Ovary (tissue), 10 donors: ENCODE data around the gene CYREN. TPM values are rescaled to one million over a fixed set of nuclear protein-coding genes. Genes with fewer than 3 reads are reported as not detected.
A peak's percentile ranks its signal among the peaks of the same experiment; 100 is the strongest.

Experiments
- DNase-seq, 5 donors: peaks; one replicate each; pipeline ENCODE4 v3.0.0-alpha.2; 2019 to 2020
- H3K27ac ChIP-seq, 2 donors: fragments of 200-600 bp; one replicate each; pipeline versions ENCODE4 v1.5.1 to v1.8.0; 2019 to 2022
- H3K27me3 ChIP-seq: fragments of 200-600 bp; one replicate; pipeline ENCODE4 v1.8.0; 2022
- H3K36me3 ChIP-seq: fragments of 200-600 bp; sonication (generic); one replicate; pipeline ENCODE4 v1.5.1; 2019
- H3K4me1 ChIP-seq: one replicate; pipeline ENCODE4 v1.8.1; 2013; ENCODE audit warnings: mild to moderate bottlenecking, moderate library complexity; ENCODE audit not compliant: insufficient read depth
- H3K4me3 ChIP-seq: fragments of 200-600 bp; sonication (generic); one replicate; pipeline ENCODE4 v1.5.1; 2017
- H3K9me3 ChIP-seq, 2 donors: fragments of 200-600 bp in 1 of 2; sonication (generic) in 1 of 2; one replicate each; pipeline versions ENCODE4 v1.5.1 to v1.8.1; 2013 to 2019; ENCODE audit warnings: mild to moderate bottlenecking in 1 of 2, moderate library complexity in 1 of 2
- EP300 ChIP-seq: sonication (generic); formaldehyde crosslinking; IDR thresholded peaks from one replicate; pipeline ENCODE4 v1.6.1; 2017; ENCODE audit warnings: antibody characterized with exemption
- POLR2A ChIP-seq: fragments of 450-650 bp; IDR thresholded peaks from one replicate; pipeline ENCODE4 v1.6.1; 2017; ENCODE audit warnings: antibody characterized with exemption, mild to moderate bottlenecking, moderate library complexity
- WGBS, 3 donors: extraction: QIAGEN DNeasy Blood & Tissue Kit in 1 of 3; methylation state at CpG; one replicate each; pipeline versions ENCODE4 v1.1.5 to v1.1.7; 2013 to 2017; 5-methylcytosine and 5-hydroxymethylcytosine counted together
- intact Hi-C, 4 donors: fragments of 100-400 bp; cut with DNase I; formaldehyde crosslinking; loops; one replicate each; pipeline versions ENCODE4 v1.11.0 to v1.15.1; 2022 to 2023
- long read RNA-seq, 3 donors: library from polyadenylated mRNA in 2 of 3; unstranded in 2 of 3; transcript quantifications; one replicate each; pipeline ENCODE4 v2.0.0 and lab custom pipeline, GENCODE V29; 2021 to 2026
- polyA plus RNA-seq, 2 donors: library from polyadenylated mRNA; stranded (reverse); fragments of 200-250 nt in 1 of 2; fragments of 350-450 nt in 1 of 2; fragmentation: Illumina TruSeq in 1 of 2; extraction: RNeasy Lipid Tissue Mini Kit (QIAGEN cat#74804) in 1 of 2; gene quantifications; one replicate each; pipeline ENCODE4 v1.2.3, GENCODE V29; 2013 to 2014
- total RNA-seq, 7 donors: library from RNA; depleted of rRNA in 2 of 7; stranded (reverse); fragments of >200 nt in 2 of 7; fragmentation: NEBNext Ultra II Directional in 3 of 7; extraction: Animal tissue kit (Norgen Biotek cat#: 25700) in 3 of 7; gene quantifications; one replicate each; pipeline versions ENCODE4 v1.1.0 to v1.2.4, GENCODE V29; 2016 to 2023
- TF ChIP-seq, protein P1 (sequence below), 3 donors: fragments of 450-650 bp in 2 of 3; fragments of 200-600 bp in 1 of 3; IDR thresholded peaks; one replicate each; pipeline versions ENCODE4 v1.5.1 to v1.8.0; 2016 to 2022; ENCODE audit warnings: antibody characterized with exemption in 3 of 3, mild to moderate bottlenecking in 1 of 3
- donor health status: DM: no; HTN: no; CAD: no; lungs with moderate emphysema.
- donor health status: DM: no; HTN: no; CAD: no.
- donor health status: Bipolar disorder and iron deficiency.
- donor health status: DM: yes; HTN: yes; CAD: no.
- donor health status: DM: no; HTN: no; CAD: no.
- donor health status: DM: yes; HTN: yes; CAD: no.

Gene CYREN, protein sequence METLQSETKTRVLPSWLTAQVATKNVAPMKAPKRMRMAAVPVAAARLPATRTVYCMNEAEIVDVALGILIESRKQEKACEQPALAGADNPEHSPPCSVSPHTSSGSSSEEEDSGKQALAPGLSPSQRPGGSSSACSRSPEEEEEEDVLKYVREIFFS
- total RNA-seq = 10 to 100 TPM; 25.4 to 54.2 (median 40.2) TPM
- polyA plus RNA-seq = 10 to 100 TPM; 21.1 to 24.1 TPM
- long read RNA-seq, donor 1, transcript CYREN-209 (4 exons, 596 nt) = minor isoform, 6 of 259 reads
- long read RNA-seq, donor 1, transcript CYREN-201 (4 exons, 1,482 nt) = minor isoform, 5 of 259 reads
- long read RNA-seq, donor 1, transcript CYREN-202 (4 exons, 1,738 nt) = major isoform, 97 of 259 reads
- long read RNA-seq, donor 1, transcript CYREN-213 (4 exons, 1,727 nt) = minor isoform, 25 of 259 reads
- long read RNA-seq, donor 1, partial matches to known transcripts = 4 of 259 reads
- long read RNA-seq, donor 1, other reads (novel, unspliced or antisense) = 120 of 259 reads
- long read RNA-seq, donor 2, transcript CYREN-202 (4 exons, 1,738 nt) = major isoform, 7 of 10 reads
- long read RNA-seq, donor 2, partial matches to known transcripts = 0 of 10 reads
- long read RNA-seq, donor 2, other reads (novel, unspliced or antisense) = 0 of 10 reads
- long read RNA-seq, donor 3, transcript CYREN-213 (4 exons, 1,727 nt) = minor isoform, 7 of 79 reads
- long read RNA-seq, donor 3, transcript CYREN-202 (4 exons, 1,738 nt) = major isoform, 29 of 79 reads
- long read RNA-seq, donor 3, partial matches to known transcripts = 2 of 79 reads
- long read RNA-seq, donor 3, other reads (novel, unspliced or antisense) = 29 of 79 reads

DNA sequence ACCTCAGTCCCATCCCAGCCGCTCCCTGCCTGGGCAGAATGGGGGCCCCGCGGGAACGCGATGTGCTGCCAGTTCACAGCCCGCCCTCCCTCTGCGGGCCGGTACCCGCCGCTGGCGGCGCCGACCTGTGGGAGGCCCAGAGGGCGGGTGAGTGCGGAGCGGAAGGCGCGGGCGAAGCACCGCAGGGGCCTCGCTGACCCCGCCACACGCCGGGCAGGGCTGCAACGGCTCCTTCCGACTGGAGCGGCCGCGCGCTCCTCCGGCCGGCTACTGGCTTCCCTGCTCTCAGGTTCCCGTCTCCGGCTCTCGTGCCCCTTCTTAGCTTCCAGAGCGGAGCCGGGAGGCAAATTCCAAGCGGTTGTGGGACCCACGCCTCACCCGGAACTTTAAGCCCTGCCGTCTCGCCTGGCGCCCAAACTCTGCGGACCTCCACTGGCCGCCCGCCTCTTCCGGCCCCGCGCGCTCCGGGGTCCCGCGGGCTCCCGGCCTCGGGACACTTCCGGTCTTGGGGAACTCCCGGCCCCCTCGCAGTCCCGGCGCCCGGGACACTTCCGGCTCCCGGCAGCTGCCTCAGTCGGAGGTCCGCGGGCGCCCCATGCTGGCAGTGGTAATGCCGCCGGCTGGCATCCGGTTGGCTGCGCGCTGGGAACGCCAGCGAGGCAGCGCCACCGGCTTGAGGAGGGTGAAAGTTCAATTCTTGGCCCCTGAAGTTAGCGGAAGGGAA lies at the start of gene CYREN:
TSS of gene CYREN (minus strand) at position 434 of the 724 bp plus-strand sequence. CDS start 1,785 bp downstream, outside the sequence.
- no peaks in the 10 kb centered on the region for H3K9me3 ChIP-seq
- H3K27me3 ChIP-seq = no peaks in the 10 kb centered on the region
- no peaks in the 10 kb centered on the region for H3K4me1 ChIP-seq
- DNase-seq = peak; percentile 94 to 97 (median 95)
- peak within 1 kb of the TSS; percentile 75 to 81 for H3K27ac ChIP-seq
- peak within 1 kb of the TSS; percentile 96 for H3K4me3 ChIP-seq
- intact Hi-C loops = loop anchor here in 2 of 4 donors (2.0 to 5.0 kb wide), 2 partner anchors 40 to 483 kb away; partner anchors contain the start of gene WDR91 (in 1 of the 2)
- WGBS, 3 donors = 0% methylated on average over 40 to 77 of the region's 77 CpGs
- no peak for TF ChIP-seq EP300
- TF ChIP-seq, protein P1, sequence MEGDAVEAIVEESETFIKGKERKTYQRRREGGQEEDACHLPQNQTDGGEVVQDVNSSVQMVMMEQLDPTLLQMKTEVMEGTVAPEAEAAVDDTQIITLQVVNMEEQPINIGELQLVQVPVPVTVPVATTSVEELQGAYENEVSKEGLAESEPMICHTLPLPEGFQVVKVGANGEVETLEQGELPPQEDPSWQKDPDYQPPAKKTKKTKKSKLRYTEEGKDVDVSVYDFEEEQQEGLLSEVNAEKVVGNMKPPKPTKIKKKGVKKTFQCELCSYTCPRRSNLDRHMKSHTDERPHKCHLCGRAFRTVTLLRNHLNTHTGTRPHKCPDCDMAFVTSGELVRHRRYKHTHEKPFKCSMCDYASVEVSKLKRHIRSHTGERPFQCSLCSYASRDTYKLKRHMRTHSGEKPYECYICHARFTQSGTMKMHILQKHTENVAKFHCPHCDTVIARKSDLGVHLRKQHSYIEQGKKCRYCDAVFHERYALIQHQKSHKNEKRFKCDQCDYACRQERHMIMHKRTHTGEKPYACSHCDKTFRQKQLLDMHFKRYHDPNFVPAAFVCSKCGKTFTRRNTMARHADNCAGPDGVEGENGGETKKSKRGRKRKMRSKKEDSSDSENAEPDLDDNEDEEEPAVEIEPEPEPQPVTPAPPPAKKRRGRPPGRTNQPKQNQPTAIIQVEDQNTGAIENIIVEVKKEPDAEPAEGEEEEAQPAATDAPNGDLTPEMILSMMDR (IDR thresholded peaks at IDR 0.05) = peak in 2 of 3 donors; percentile 85 to 87
- peak; percentile 51 for TF ChIP-seq POLR2A
- H3K36me3 ChIP-seq = no peaks in the 10 kb centered on the region

GRCh38 chr7:135217645-135218509 lies 47.4 kb upstream of the CYREN start:
- H3K27me3 ChIP-seq = no peaks in the 10 kb centered on the region
- no peak for DNase-seq
- no peaks in the 10 kb centered on the region for H3K9me3 ChIP-seq
- no peak overlapping the region for H3K4me3 ChIP-seq
- TF ChIP-seq, protein P1 (IDR thresholded peaks at IDR 0.05) = no peak
- no peak for TF ChIP-seq POLR2A
- TF ChIP-seq EP300 = no peak
- H3K27ac ChIP-seq = no peak overlapping the region
- H3K36me3 ChIP-seq = no peaks in the 10 kb centered on the region
- H3K4me1 ChIP-seq = no peaks in the 10 kb centered on the region
- intact Hi-C loops = no loop called here
- WGBS, 3 donors = 91 to 98% (median 94%) methylated on average over 5 of the region's 5 CpGs

- H3K9me3 ChIP-seq = no peaks in the 10 kb centered on the region
- H3K36me3 ChIP-seq = no peaks in the 10 kb centered on the region
- H3K4me1 ChIP-seq = no peaks in the 10 kb centered on the region
- no peak overlapping the region for H3K27ac ChIP-seq
- no peaks in the 10 kb centered on the region for H3K27me3 ChIP-seq
- H3K4me3 ChIP-seq = no peak overlapping the region
- 75 to 80% (median 79%) methylated on average over 3 of the region's 3 CpGs for WGBS, 3 donors
- DNase-seq = no peak
- intact Hi-C loops = no loop called here
- TF ChIP-seq POLR2A (no peak), EP300 (no peak)
- TF ChIP-seq, protein P1 (IDR thresholded peaks at IDR 0.05) = no peak
Measured at GRCh38 chr7:135215698-135216097, 45.2 kb upstream of the CYREN start.
